Muscle layer of duodenum (tissue), 2 donors: ENCODE data around the gene KIF26B.

Experiments used
- H3K27ac ChIP-seq: one replicate; pipeline ENCODE4 v1.7.0; 2013; ENCODE audit warnings: mild to moderate bottlenecking, low read length
- H3K27me3 ChIP-seq: one replicate; pipeline ENCODE4 v1.7.0; 2013; ENCODE audit warnings: low read depth, mild to moderate bottlenecking, control low read depth, low read length
- H3K36me3 ChIP-seq, 2 donors: one replicate each; pipeline ENCODE4 v1.7.0; 2013; ENCODE audit warnings: low read length in 2 of 2, control low read depth in 1 of 2, mild to moderate bottlenecking in 1 of 2; ENCODE audit not compliant: insufficient read depth in 2 of 2, control insufficient read depth in 1 of 2
- H3K4me1 ChIP-seq, 2 donors: one replicate each; pipeline ENCODE4 v1.7.0; 2013; ENCODE audit warnings: low read length in 2 of 2, mild to moderate bottlenecking in 2 of 2, control low read depth in 1 of 2, moderate library complexity in 1 of 2; ENCODE audit not compliant: insufficient read depth in 2 of 2, control insufficient read depth in 1 of 2
- H3K4me3 ChIP-seq, 2 donors: one replicate each; pipeline ENCODE4 v1.7.0; 2013; ENCODE audit warnings: low read length in 2 of 2, low read depth in 1 of 2, mild to moderate bottlenecking in 1 of 2
- H3K9me3 ChIP-seq, 2 donors: one replicate each; pipeline ENCODE4 v1.7.0; 2013; ENCODE audit warnings: low read length in 2 of 2, control low read depth in 1 of 2, mild to moderate bottlenecking in 1 of 2; ENCODE audit not compliant: control insufficient read depth in 1 of 2
- donor health status: healthy.

Gene KIF26B

DNA sequence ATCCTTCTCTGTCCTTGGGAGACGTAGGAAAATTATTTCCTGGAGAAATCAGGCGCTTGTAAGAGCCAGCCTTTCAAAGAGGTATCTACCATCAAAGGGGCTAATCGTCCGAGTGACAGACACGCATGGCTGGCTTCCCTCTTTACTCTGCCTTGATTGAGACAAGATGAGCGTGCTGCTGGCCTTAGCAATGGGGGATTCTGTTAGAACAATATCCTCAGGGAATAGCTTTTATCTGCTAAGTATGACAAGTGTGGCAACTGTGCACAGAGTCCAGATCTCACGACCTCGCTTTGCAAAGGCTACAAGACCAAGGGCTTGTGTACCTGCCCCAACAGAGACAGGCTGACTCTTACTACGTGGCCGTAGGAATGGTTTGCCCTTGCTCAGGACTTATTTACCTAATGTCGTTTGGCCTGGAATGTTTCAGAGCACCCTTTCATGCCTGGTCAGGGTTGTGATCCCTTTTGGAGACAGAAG lies 417.1 kb downstream of the KIF26B start:
- Histone ChIP-seq H3K4me1 (peaks cover 0 to 8% of the 10 kb centered on the region in 2 donors), H3K9me3 (no peaks in the 10 kb centered on the region), H3K27ac (no peak overlapping the region), H3K4me3 (no peak overlapping the region), H3K27me3 (no peaks in the 10 kb centered on the region), H3K36me3 (no peaks in the 10 kb centered on the region)

DNA sequence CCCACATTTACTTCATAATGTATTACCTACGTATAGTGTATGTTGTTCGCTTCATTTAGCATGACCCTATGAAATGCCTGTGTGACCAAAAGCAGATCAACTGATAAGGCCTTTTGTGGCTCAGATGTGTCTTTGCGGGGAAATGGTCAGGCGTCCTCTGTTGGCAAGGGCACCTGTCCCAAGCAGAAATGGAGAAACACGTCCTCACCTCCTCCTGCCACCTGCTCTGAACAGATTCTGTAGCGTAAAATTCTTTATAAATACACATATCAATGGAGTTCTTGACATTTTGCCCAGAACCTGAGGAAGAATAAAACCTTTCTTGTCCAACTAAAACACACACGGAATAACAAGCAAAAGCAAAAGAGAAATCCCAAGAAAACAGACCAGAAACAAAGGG lies 417.9 kb downstream of the KIF26B start:
- no peak overlapping the region for H3K27ac ChIP-seq
- no peaks in the 10 kb centered on the region for H3K27me3 ChIP-seq
- peaks cover 0 to under 1% of the 10 kb centered on the region in 2 donors for H3K4me1 ChIP-seq
- no peaks in the 10 kb centered on the region for H3K9me3 ChIP-seq
- H3K36me3 ChIP-seq, result no peaks in the 10 kb centered on the region
- no peak overlapping the region for H3K4me3 ChIP-seq

DNA sequence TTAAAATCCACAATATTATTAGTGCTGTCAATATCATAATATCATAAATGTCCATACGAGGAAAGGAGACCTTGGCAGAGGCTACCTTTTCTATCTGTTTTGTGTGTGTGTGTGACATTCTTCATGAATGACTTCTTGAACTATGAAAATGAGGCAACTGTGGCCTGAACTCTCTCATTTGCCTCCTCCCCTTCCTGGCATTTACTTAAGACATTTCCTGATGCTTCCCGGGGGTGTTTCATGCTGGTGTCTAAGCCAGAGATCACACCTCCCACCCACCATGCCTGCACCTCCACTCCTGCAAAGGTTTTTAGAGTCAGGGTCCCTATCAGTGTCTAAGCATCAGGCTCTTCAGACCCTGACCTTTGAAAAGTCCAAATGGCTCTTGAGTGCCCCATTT lies 420.9 kb downstream of the KIF26B start:
- Histone ChIP-seq H3K9me3 (no peaks in the 10 kb centered on the region), H3K4me1 (no peaks in the 10 kb centered on the region), H3K4me3 (no peak overlapping the region), H3K27ac (no peak overlapping the region), H3K36me3 (no peaks in the 10 kb centered on the region), H3K27me3 (no peaks in the 10 kb centered on the region)

DNA sequence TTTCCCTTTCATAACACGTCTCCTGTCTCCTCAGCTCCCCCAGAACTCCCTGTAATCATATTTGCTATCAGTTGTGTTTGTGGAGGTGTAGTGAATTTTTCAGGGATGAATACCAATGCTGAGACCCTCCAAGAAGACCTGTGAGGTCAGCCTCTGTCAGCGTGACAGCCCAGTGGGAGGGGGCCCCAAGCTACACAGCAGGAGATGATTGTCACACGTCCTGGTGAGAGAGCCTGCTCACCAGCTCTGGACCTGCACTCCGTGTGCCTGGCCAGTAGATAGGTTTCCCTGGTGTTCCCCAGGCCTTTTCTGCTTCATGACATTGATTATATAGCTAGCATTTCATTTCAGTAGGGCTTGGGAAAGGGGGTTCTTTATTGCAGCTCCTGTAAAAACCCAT lies 421.5 kb downstream of the KIF26B start:
- Histone ChIP-seq H3K36me3 (no peaks in the 10 kb centered on the region), H3K27me3 (no peaks in the 10 kb centered on the region), H3K4me3 (no peak overlapping the region), H3K27ac (no peak overlapping the region), H3K9me3 (no peaks in the 10 kb centered on the region), H3K4me1 (no peaks in the 10 kb centered on the region)

DNA sequence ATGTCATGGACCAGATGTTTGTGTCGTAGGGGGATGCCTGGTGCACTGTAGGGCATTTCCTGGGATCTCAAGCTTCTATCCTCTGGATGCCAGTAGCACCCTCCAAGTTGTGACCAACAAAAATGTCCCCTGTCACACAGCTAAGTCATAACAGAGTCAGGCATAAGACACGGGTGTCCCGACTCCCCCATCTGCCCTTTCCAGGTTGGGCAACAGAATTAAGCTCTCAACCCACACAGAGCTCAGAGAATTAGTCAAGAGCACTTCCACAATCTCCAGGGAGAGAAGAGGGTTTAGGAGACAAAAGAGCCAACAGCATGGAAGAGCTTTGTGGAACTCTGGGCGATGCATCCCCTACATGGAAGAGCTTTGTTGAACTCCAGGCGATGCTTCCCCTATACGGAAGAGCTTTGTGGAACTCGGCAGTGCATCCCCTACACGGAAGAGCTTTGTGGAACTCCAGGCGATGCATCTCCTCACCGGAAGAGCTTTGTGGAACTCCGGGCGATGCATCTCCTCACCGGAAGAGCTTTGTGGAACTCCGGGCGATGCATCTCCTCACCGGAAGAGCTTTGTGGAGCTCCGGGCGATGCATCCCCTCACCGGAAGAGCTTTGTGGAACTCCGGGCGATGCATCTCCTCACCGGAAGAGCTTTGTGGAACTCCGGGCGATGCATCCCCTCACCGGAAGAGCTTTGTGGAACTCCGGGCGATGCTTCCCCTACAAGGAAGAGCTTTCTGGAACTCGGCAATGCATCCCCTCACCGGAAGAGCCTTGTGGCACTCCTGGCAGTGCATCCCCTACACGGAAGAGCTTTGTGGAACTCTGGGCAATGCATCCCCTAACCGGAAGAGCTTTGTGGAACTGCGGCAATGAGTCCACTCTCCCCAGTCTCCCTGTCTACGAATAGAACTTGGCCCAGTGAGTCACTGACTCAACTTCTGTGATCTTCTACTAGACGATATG lies 422.7 kb downstream of the KIF26B start:
- Histone ChIP-seq H3K36me3 (no peaks in the 10 kb centered on the region), H3K27me3 (no peaks in the 10 kb centered on the region), H3K4me3 (no peak overlapping the region), H3K9me3 (no peaks in the 10 kb centered on the region), H3K27ac (no peak overlapping the region), H3K4me1 (no peaks in the 10 kb centered on the region)

DNA sequence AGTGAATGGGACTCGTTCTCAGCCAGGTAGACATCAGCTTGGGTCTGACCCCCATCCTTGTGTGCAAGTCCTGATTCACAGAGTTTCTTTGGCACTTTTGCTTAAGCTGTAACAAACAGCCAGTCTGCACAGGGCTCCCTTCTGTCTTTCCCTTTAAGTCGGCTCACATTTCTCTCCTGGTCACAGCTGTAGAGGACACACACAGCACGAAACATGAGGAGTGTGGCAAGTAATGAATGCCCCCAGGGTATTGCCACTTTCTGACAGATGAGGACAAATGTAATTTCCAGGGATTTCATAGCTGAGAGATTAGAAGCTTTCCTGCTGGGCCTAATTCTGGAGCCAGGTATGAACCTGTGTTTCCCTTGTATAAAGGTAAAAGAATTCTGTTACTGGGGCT lies 423.5 kb downstream of the KIF26B start:
- Histone ChIP-seq H3K36me3 (no peaks in the 10 kb centered on the region), H3K27me3 (no peaks in the 10 kb centered on the region), H3K9me3 (no peaks in the 10 kb centered on the region), H3K4me3 (no peak overlapping the region), H3K4me1 (no peaks in the 10 kb centered on the region), H3K27ac (no peak overlapping the region)

DNA sequence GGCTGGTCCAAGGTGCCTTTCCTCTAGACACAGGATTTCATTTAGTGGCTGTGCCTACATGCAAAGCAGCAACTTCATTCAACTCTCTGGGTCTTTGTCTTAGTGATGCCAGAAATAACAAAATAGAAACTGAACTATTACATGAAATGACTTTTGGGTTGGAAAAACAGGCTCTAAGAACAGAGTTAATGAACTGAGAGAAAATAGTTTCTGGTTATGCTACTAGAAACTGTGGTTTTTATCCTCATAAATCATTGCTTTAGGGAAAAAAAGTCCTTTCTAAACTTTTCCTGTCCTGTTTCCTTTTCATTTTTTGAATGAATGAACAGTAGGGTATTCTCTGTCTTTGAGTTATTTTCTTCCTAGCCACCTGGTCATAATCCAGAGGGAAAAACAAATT lies 424.0 kb downstream of the KIF26B start:
- Histone ChIP-seq H3K4me3 (no peak overlapping the region), H3K4me1 (no peaks in the 10 kb centered on the region), H3K9me3 (no peaks in the 10 kb centered on the region), H3K27me3 (no peaks in the 10 kb centered on the region), H3K36me3 (no peaks in the 10 kb centered on the region), H3K27ac (no peak overlapping the region)

DNA sequence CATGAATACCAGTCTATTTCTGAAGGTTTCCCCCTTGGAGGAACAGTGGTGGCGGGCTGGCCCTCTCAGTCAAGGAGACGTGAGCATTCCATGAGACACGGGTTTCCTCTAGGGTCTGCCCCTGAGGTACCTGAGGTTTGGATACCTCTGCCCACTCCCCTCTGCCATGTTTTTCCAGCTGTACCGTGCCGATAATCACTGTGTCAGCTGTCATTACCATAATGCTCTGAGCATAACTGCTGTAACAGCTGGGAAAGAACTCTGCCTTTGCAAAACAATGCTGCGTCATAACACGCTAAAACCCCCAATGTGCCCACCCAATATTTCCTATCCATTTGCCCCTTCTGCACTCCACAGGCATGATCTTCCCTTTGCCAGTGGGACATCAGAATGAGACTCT lies 425.1 kb downstream of the KIF26B start:
- Histone ChIP-seq H3K4me1 (no peaks in the 10 kb centered on the region), H3K4me3 (no peak overlapping the region), H3K27ac (no peak overlapping the region), H3K36me3 (no peaks in the 10 kb centered on the region), H3K27me3 (no peaks in the 10 kb centered on the region), H3K9me3 (no peaks in the 10 kb centered on the region)

DNA sequence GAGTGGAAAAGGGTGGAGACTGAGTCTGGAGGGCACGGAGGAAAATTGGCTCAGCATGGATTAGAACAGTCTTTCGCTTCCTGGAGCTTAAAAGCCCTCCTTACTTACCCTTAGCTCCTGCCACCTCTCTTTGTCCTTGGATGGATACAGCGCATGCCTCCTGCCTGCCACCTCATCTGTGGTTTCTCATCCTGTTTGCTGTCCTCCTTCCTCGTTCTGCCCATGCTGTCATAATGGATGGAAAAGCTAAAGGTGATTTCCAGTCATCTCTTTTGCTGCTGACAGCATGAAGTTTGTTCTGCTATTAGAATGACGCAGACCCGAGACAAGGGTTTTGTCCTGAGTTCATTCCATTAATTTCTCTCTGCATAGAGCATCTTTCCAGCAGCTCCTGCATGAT lies 425.9 kb downstream of the KIF26B start:
- Histone ChIP-seq H3K9me3 (no peaks in the 10 kb centered on the region), H3K4me1 (no peaks in the 10 kb centered on the region), H3K27me3 (no peaks in the 10 kb centered on the region), H3K27ac (no peak overlapping the region), H3K4me3 (no peak overlapping the region), H3K36me3 (no peaks in the 10 kb centered on the region)

DNA sequence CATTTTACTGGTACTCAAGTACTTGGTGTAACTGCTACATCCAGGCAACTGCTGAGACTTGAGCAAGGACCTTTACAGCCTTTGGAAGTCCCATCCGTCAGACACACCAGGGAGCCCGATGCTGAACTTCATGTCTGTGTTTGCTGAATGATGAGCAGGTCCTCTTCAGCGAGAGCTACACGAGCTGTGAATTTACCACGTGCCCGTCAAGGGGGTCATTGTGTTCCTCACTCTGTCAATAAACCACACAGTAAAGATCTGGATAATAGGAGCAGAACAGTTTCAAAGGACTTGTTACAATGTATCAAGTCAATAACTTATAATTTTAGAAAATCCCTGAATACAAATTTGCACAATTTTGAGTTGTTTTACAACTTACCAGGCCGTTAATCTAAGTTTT lies 427.2 kb downstream of the KIF26B start:
- H3K4me1 ChIP-seq, result no peaks in the 10 kb centered on the region
- H3K27ac ChIP-seq, result no peak overlapping the region

DNA sequence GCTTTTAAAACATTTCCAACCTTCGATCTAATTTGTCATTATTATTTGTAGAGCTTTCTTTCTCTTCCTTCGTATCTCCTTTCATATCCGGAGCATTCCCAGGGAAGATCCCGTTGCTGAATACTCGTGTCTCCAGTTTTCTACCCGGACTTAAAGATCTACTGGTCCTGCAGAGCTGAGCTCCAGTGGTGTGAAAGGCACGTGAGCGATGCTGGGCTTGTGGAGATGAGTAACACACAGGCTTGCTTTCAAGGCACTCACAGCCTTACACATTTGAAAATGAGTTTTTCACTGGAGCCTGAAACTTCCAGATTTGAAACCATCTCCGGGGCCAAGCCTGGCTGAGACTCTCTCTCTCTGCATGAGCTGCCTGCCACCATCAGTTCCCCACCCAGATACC lies 428.3 kb downstream of the KIF26B start:
- no peaks in the 10 kb centered on the region for H3K36me3 ChIP-seq
- no peak overlapping the region for H3K27ac ChIP-seq
- H3K4me3 ChIP-seq, result no peak overlapping the region
- H3K4me1 ChIP-seq, result no peaks in the 10 kb centered on the region
- no peaks in the 10 kb centered on the region for H3K27me3 ChIP-seq
- H3K9me3 ChIP-seq, result no peaks in the 10 kb centered on the region

More for the DNA sequence above, 427.2 kb downstream of the KIF26B start:
- H3K36me3 ChIP-seq, result no peaks in the 10 kb centered on the region
- no peak overlapping the region for H3K4me3 ChIP-seq
- no peaks in the 10 kb centered on the region for H3K9me3 ChIP-seq
- no peaks in the 10 kb centered on the region for H3K27me3 ChIP-seq
